B cell (primary cell): ENCODE measurements around the gene PLEKHH2. TPM values are rescaled to one million over a fixed set of nuclear protein-coding genes. Genes with fewer than 3 reads are reported as not detected.

Experiments
- ATAC-seq: fragments of 200-7000 bp; cut with Tn5 transposase; one replicate; pipeline ENCODE4 v1.10.0; 2021; ENCODE audit warnings: low read depth, mild to moderate bottlenecking, moderate number of reproducible peaks, moderate library complexity
- CTCF ChIA-PET: fragments of 350-600 bp; sonication (Branson Sonifier 250); formaldehyde crosslinking; loops from one replicate; lab custom pipeline; 2021; ENCODE audit warnings: antibody characterized with exemption, inconsistent platforms; lab: Charles Lee
- POLR2A ChIA-PET: fragments of 350-600 bp; sonication (Branson Sonifier 250); formaldehyde crosslinking; loops from one replicate; lab custom pipeline; 2021; ENCODE audit warnings: antibody characterized with exemption; lab: Charles Lee
- DNase-seq: peaks from one replicate; pipeline ENCODE4 v3.0.0; 2013
- H2AFZ ChIP-seq: 2 replicates; pipeline ENCODE4 v1.6.1; 2012; ENCODE audit warnings: mild to moderate bottlenecking, low read depth, low read length; ENCODE audit not compliant: insufficient read depth, poor library complexity, severe bottlenecking
- H3K27ac ChIP-seq, 2 donors: 1 replicate in 1 of 2; 2 replicates in 1 of 2; pipeline ENCODE4 v1.5.1; 2012 to 2013; ENCODE audit warnings: low read length in 2 of 2, mild to moderate bottlenecking in 2 of 2, moderate library complexity in 1 of 2
- H3K27me3 ChIP-seq, 4 experiments: fragments of 200-600 bp in 1 of 4; sonication (generic) in 1 of 4; replicated peaks in 1 of 4; 1 replicate in 2 of 4; 2 replicates in 2 of 4; pipeline versions ENCODE4 v1.6.1 to v1.7.0; 2013 to 2016; ENCODE audit warnings: low read length in 3 of 4, mild to moderate bottlenecking in 2 of 4, mixed read lengths in 1 of 4, moderate library complexity in 1 of 4; ENCODE audit not compliant: insufficient read depth in 4 of 4, control insufficient read depth in 3 of 4; ENCODE audit errors: control extremely low read depth in 1 of 4
- H3K36me3 ChIP-seq, 2 experiments: replicated peaks in 1 of 2; 1 replicate in 1 of 2; 2 replicates in 1 of 2; pipeline versions ENCODE4 v1.6.1 to v1.7.1; 2013; ENCODE audit warnings: low read length in 1 of 2; ENCODE audit not compliant: insufficient read depth in 2 of 2, control insufficient read depth in 1 of 2; ENCODE audit errors: control extremely low read depth in 1 of 2, extremely low read depth in 1 of 2
- H3K4me1 ChIP-seq, 2 donors: fragments of 200-600 bp in 1 of 2; sonication (generic) in 1 of 2; 1 replicate in 1 of 2; 2 replicates in 1 of 2; pipeline versions ENCODE4 v1.5.1 to v1.6.1; 2013 to 2017; ENCODE audit warnings: low read length in 2 of 2; ENCODE audit not compliant: control insufficient read depth in 2 of 2, insufficient read depth in 2 of 2
- H3K4me2 ChIP-seq: replicated peaks from 2 replicates; pipeline ENCODE3; 2012; ENCODE audit warnings: mild to moderate bottlenecking, low read depth, low read length; ENCODE audit not compliant: poor library complexity, severe bottlenecking
- H3K4me3 ChIP-seq, 5 experiments: fragments of 200-600 bp in 1 of 5; sonication (generic) in 1 of 5; 1 replicate in 3 of 5; 2 replicates in 2 of 5; pipeline versions ENCODE4 v1.5.1 to v1.7.0; 2011 to 2016; ENCODE audit warnings: low read length in 4 of 5, mild to moderate bottlenecking in 4 of 5, low read depth in 2 of 5, control low read depth in 1 of 5, moderate library complexity in 1 of 5; ENCODE audit not compliant: insufficient read depth in 1 of 5; ENCODE audit errors: control extremely low read depth in 1 of 5, extremely low read depth in 1 of 5
- H3K79me2 ChIP-seq: fragments of 200-600 bp; sonication (generic); one replicate; pipeline ENCODE4 v1.6.0; 2016; ENCODE audit warnings: low read length; ENCODE audit not compliant: control insufficient read depth, insufficient read depth
- H3K9ac ChIP-seq: fragments of 200-600 bp; sonication (generic); 2 replicates; pipeline ENCODE4 v1.6.1; 2017; ENCODE audit warnings: mild to moderate bottlenecking, low read length, moderate library complexity
- H3K9me3 ChIP-seq, 3 donors: one replicate each; pipeline versions ENCODE4 v1.6.1 to v1.7.1; 2013; ENCODE audit warnings: low read length in 2 of 3; ENCODE audit not compliant: control insufficient read depth in 2 of 3, insufficient read depth in 1 of 3; ENCODE audit errors: control extremely low read depth in 1 of 3
- H4K20me1 ChIP-seq: 2 replicates; pipeline ENCODE4 v1.6.0; 2012; ENCODE audit warnings: mild to moderate bottlenecking, low read length; ENCODE audit not compliant: insufficient read depth, control insufficient read depth, poor library complexity, severe bottlenecking
- H3K27ac Mint-ChIP-seq: one replicate; pipeline ENCODE4 v1.8.0; 2021; ENCODE audit warnings: mixed read lengths
- H3K27me3 Mint-ChIP-seq: one replicate; pipeline ENCODE4 v1.8.0; 2021; ENCODE audit warnings: mixed read lengths
- H3K4me1 Mint-ChIP-seq: one replicate; pipeline ENCODE4 v1.8.0; 2021; ENCODE audit warnings: mixed read lengths
- H3K4me3 Mint-ChIP-seq: one replicate; pipeline ENCODE4 v1.8.0; 2021; ENCODE audit warnings: mixed read lengths
- H3K9me3 Mint-ChIP-seq: one replicate; pipeline ENCODE4 v1.8.0; 2022; ENCODE audit warnings: mixed read lengths; ENCODE audit not compliant: insufficient read depth
- CTCF ChIP-seq: fragments of 200-600 bp; IDR thresholded peaks from one replicate; pipeline ENCODE4 v1.8.0; 2022; ENCODE audit warnings: antibody characterized with exemption, mild to moderate bottlenecking
- EZH2 ChIP-seq: IDR thresholded peaks from 2 replicates; pipeline ENCODE4 v1.6.1; 2012; ENCODE audit warnings: borderline replicate concordance, low read depth, mild to moderate bottlenecking, moderate library complexity, low read length; ENCODE audit not compliant: insufficient read depth, poor library complexity, severe bottlenecking
- WGBS: methylation state at CpG from one replicate; pipeline ENCODE4 v1.1.5; 2013; ENCODE audit warnings: missing lambda C conversion rate; ENCODE audit not compliant: insufficient coverage; 5-methylcytosine and 5-hydroxymethylcytosine counted together
- intact Hi-C: fragments of 100-400 bp; cut with micrococcal nuclease; formaldehyde crosslinking; loops from one replicate; pipeline ENCODE4 v1.10.0; 2022
- polyA plus RNA-seq: library from polyadenylated mRNA; depleted of rRNA; stranded (reverse); fragments of >200 nt; gene quantifications from 2 replicates; pipeline ENCODE4 v1.2.3, GENCODE V29; 2012
- total RNA-seq, 2 donors: library from RNA; stranded (reverse); fragments of 120-200 nt in 1 of 2; gene quantifications; 1 replicate in 1 of 2; 2 replicates in 1 of 2; pipeline versions ENCODE4 v1.2.3 to v1.2.4, GENCODE V29; 2013 to 2022

The PLEKHH2 gene
- total and polyA plus RNA-seq, 2 donors (not counting 1 experiment from before 2014, with no cell fraction given), result 0.17 to 0.19 TPM

- no peak for TF ChIP-seq EZH2
- no peak overlapping the region for H3K27ac Mint-ChIP-seq
- Histone ChIP-seq H3K9me3 (no peaks in the 10 kb centered on the region), H3K4me2 (no peak overlapping the region), H3K4me3 (no peak overlapping the region), H3K27ac (no peak overlapping the region), H3K4me1 (no peaks in the 10 kb centered on the region), H2AFZ (no peak overlapping the region), H3K79me2 (no peaks in the 10 kb centered on the region), H3K9ac (no peak overlapping the region), H3K27me3 (no peaks in the 10 kb centered on the region), H3K36me3 (no peaks in the 10 kb centered on the region), H4K20me1 (no peaks in the 10 kb centered on the region)
- ATAC-seq (no peak), DNase-seq (no peak)
- ChIA-PET CTCF (no interaction called here), POLR2A (no interaction called here)
- intact Hi-C loops, result no loop called here
- no peak overlapping the region for H3K4me3 Mint-ChIP-seq
- H3K4me1 Mint-ChIP-seq, result no peaks in the 10 kb centered on the region
- no peaks in the 10 kb centered on the region for H3K27me3 Mint-ChIP-seq
- no CpG with 5 or more reads among the region's 3 CpGs for WGBS
- no peaks in the 10 kb centered on the region for H3K9me3 Mint-ChIP-seq
Observed at GRCh38 chr2:43792653-43793052, 155.6 kb downstream of the PLEKHH2 start.

GRCh38 chr2:43794956-43795355, 157.9 kb downstream of the PLEKHH2 start:
- no peaks in the 10 kb centered on the region for H3K27me3 ChIP-seq
- no peak overlapping the region for H3K27ac ChIP-seq
- TF ChIP-seq EZH2 (no peak), CTCF (no peak)
- WGBS, result no CpG with 5 or more reads among the region's 9 CpGs
- H3K79me2 ChIP-seq, result no peaks in the 10 kb centered on the region
- no peak overlapping the region for H2AFZ ChIP-seq
- ATAC-seq (no peak), DNase-seq (no peak)
- H3K9me3 ChIP-seq, result no peaks in the 10 kb centered on the region
- Mint-ChIP-seq H3K4me1 (no peaks in the 10 kb centered on the region), H3K27me3 (no peaks in the 10 kb centered on the region), H3K4me3 (no peak overlapping the region), H3K9me3 (no peaks in the 10 kb centered on the region), H3K27ac (no peak overlapping the region)
- no peaks in the 10 kb centered on the region for H4K20me1 ChIP-seq
- intact Hi-C loops, result no loop called here
- no peak overlapping the region for H3K4me3 ChIP-seq
- POLR2A ChIA-PET, result no interaction called here
- no peaks in the 10 kb centered on the region for H3K36me3 ChIP-seq
- H3K9ac ChIP-seq, result no peak overlapping the region
- H3K4me1 ChIP-seq, result no peaks in the 10 kb centered on the region
- CTCF ChIA-PET, result no interaction called here
- H3K4me2 ChIP-seq, result no peak overlapping the region
